Breast epithelium (tissue), 4 donors: Measurements from ENCODE around the gene GTF2H4. TPM values are rescaled to one million over a fixed set of nuclear protein-coding genes. Genes with fewer than 3 reads are reported as not detected.
"Not testable (repeated sequence)": the region's sequence is repeated elsewhere in the genome, so short reads cannot be mapped to it uniquely, and the experiment has no call there.

Experiments
- DNase-seq, 2 donors: peaks; one replicate each; pipeline ENCODE4 v3.0.0-alpha.2; 2019; ENCODE audit warnings: low spot score in 2 of 2
- H3K27ac ChIP-seq, 2 donors: fragments of 200-600 bp; sonication (generic) in 1 of 2; one replicate each; pipeline ENCODE4 v1.5.1; 2016 to 2019; ENCODE audit warnings: mild to moderate bottlenecking in 1 of 2
- H3K27me3 ChIP-seq, 2 donors: fragments of 200-600 bp; sonication (generic) in 1 of 2; one replicate each; pipeline versions ENCODE4 v1.5.1 to v1.6.0; 2017 to 2019; ENCODE audit warnings: control low read depth in 1 of 2, mild to moderate bottlenecking in 1 of 2
- H3K36me3 ChIP-seq: fragments of 200-600 bp; one replicate; pipeline ENCODE4 v1.5.1; 2019
- H3K4me1 ChIP-seq, 2 donors: fragments of 200-600 bp; sonication (generic); one replicate each; pipeline ENCODE4 v1.5.1; 2016 to 2019; ENCODE audit warnings: control low read depth in 1 of 2
- H3K4me3 ChIP-seq, 3 donors: fragments of 200-600 bp; sonication (generic); 1 replicate in 2 of 3; 2 replicates in 1 of 3; pipeline ENCODE4 v1.5.1; 2016 to 2019; ENCODE audit warnings: mild to moderate bottlenecking in 3 of 3, moderate library complexity in 2 of 3
- H3K9me3 ChIP-seq, 2 donors: fragments of 200-600 bp; sonication (generic) in 1 of 2; one replicate each; pipeline ENCODE4 v1.5.1; 2016 to 2019; ENCODE audit warnings: control low read depth in 1 of 2
- POLR2A ChIP-seq: fragments of 450-650 bp; IDR thresholded peaks from one replicate; pipeline ENCODE4 v1.6.1; 2016; ENCODE audit warnings: antibody characterized with exemption, mild to moderate bottlenecking, moderate library complexity
- POLR2AphosphoS5 ChIP-seq, 3 donors: sonication (generic); formaldehyde crosslinking; IDR thresholded peaks; one replicate each; pipeline ENCODE4 v1.6.1; 2017; ENCODE audit warnings: antibody characterized with exemption in 3 of 3
- intact Hi-C: fragments of 100-400 bp; cut with DNase I; formaldehyde crosslinking; loops from one replicate; pipeline ENCODE4 v1.15.1; 2023; ENCODE audit warnings: low total_unique reads
- total RNA-seq, 3 donors: library from RNA; depleted of rRNA; stranded (reverse); fragments of >200 nt; gene quantifications; one replicate each; pipeline ENCODE4 v1.1.0, GENCODE V29; 2016
- TF ChIP-seq, protein P1 (sequence below), 3 donors: fragments of 450-650 bp; IDR thresholded peaks; one replicate each; pipeline ENCODE4 v1.5.1; 2016 to 2017; ENCODE audit warnings: antibody characterized with exemption in 3 of 3, mild to moderate bottlenecking in 3 of 3, moderate library complexity in 3 of 3

The GTF2H4 gene
- total RNA-seq, 3 donors from 2014 or later = 10.4 to 13.4 (median 11.1) TPM

DNA sequence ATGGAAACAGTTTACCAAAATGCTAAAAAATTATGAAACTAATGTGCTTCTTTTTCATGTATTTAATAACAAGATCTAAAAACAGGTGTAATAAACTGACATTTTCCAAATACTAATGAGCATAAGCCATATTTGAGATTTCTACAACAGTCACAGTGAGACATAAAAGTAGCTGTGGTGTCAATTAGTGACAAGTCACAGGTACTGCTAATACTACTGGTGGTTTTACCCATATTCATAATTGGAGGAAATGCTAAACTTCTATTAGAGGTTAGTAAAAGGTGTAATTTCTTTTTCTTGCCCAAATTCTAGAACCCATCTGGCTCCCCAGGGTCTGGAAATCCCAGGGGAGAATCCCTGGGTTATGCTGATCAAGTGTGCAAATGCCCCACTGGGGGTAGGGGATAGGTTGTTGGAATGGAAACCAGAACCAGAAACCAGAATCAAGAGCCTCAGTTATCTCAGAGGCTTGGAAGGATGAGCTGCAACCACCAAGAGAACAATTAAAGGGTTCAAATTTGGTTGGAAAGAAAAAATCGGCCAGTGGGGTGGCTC, 7.1 kb upstream of the GTF2H4 start:
- Histone ChIP-seq H3K4me1 (no peaks in the 10 kb centered on the region), H3K9me3 (no peaks in the 10 kb centered on the region), H3K27ac (no peak overlapping the region), H3K27me3 (no peaks in the 10 kb centered on the region), H3K4me3 (no peak overlapping the region), H3K36me3 (no peaks in the 10 kb centered on the region)
- intact Hi-C loops = no loop called here
- no peak for DNase-seq
- no peak for TF ChIP-seq POLR2A
- TF ChIP-seq, protein P1, sequence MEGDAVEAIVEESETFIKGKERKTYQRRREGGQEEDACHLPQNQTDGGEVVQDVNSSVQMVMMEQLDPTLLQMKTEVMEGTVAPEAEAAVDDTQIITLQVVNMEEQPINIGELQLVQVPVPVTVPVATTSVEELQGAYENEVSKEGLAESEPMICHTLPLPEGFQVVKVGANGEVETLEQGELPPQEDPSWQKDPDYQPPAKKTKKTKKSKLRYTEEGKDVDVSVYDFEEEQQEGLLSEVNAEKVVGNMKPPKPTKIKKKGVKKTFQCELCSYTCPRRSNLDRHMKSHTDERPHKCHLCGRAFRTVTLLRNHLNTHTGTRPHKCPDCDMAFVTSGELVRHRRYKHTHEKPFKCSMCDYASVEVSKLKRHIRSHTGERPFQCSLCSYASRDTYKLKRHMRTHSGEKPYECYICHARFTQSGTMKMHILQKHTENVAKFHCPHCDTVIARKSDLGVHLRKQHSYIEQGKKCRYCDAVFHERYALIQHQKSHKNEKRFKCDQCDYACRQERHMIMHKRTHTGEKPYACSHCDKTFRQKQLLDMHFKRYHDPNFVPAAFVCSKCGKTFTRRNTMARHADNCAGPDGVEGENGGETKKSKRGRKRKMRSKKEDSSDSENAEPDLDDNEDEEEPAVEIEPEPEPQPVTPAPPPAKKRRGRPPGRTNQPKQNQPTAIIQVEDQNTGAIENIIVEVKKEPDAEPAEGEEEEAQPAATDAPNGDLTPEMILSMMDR (IDR thresholded peaks at IDR 0.05) = no peak
- no peak for TF ChIP-seq POLR2AphosphoS5 (IDR thresholded peaks at IDR 0.05)

DNA sequence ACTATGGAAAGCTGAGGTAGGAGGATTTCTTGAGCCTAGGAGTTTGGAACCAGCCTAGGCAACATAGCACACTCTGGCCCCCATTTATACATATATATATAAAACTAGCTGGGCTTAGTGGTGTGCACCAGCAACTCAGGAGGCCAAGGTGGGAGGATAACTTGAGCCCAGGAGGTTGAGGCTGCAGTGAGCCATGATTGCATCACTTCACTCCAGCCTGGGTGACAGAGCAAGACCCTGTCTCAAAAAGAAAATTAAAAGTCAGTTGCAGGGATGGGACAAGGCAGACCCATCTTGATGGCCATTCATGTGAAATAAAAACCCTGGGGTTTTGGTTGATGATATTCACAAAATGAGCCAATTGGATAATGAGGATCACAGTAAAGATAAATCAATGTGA, 6.6 kb upstream of the GTF2H4 start:
- H3K9me3 ChIP-seq = no peaks in the 10 kb centered on the region
- DNase-seq = no peak
- H3K27ac ChIP-seq = no peak overlapping the region
- TF ChIP-seq POLR2A (no peak), POLR2AphosphoS5 (IDR thresholded peaks at IDR 0.05) (no peak)
- TF ChIP-seq, protein P1 (IDR thresholded peaks at IDR 0.05) = no peak
- no peak overlapping the region for H3K4me3 ChIP-seq
- H3K36me3 ChIP-seq = no peaks in the 10 kb centered on the region
- no peaks in the 10 kb centered on the region for H3K4me1 ChIP-seq
- H3K27me3 ChIP-seq = no peaks in the 10 kb centered on the region
- intact Hi-C loops = no loop called here

DNA sequence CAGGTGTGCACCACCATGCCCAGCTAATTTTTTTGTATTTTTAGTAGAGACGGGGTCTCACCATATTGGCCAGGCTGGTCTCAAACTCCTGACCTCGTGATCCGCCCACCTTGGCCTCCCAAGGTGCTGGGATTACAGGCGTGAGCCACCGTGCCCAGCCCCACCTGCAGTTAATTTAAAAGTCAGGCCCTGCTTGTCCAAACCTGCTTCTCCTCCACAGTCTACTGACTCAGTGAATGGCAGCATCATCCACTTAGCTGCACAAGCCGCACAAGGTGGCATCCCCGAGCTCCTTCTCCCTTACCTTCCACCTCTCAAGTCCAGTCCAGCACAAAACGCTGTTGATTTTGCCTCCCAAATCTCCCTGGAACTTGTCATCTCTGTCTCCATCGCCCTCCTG, 5.8 kb upstream of the GTF2H4 start:
- H3K4me3 ChIP-seq, H3K4me1 ChIP-seq, DNase-seq, H3K36me3 ChIP-seq, intact Hi-C loops, H3K27ac ChIP-seq, H3K9me3 ChIP-seq, H3K27me3 ChIP-seq: not testable (repeated sequence)

DNA sequence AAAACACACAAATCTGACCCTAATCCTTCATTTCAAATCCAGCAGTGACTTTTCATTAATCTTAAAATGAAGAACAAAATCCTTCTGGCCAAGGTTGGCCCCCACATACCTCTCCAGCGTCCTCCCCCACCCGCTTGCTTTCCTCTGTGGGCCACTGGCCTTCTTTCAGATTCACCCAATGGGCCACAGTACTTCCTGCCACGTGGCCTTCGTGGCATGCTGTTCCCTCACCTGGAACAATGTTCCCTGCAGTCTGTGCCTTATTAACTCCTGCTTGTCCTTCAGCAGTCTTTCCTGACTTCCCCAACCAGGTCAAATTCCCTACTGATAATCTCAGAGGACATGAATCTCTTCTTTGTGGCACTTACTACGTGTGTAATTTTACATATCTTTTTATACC, 5.3 kb upstream of the GTF2H4 start:
- Histone ChIP-seq H3K9me3 (no peaks in the 10 kb centered on the region), H3K27me3 (no peaks in the 10 kb centered on the region), H3K4me3 (no peak overlapping the region), H3K4me1 (no peaks in the 10 kb centered on the region), H3K27ac (no peak overlapping the region), H3K36me3 (no peaks in the 10 kb centered on the region)
- no peak for DNase-seq
- intact Hi-C loops = no loop called here
- TF ChIP-seq POLR2AphosphoS5 (IDR thresholded peaks at IDR 0.05) (no peak), POLR2A (no peak)
- TF ChIP-seq, protein P1 (IDR thresholded peaks at IDR 0.05) = no peak

DNA sequence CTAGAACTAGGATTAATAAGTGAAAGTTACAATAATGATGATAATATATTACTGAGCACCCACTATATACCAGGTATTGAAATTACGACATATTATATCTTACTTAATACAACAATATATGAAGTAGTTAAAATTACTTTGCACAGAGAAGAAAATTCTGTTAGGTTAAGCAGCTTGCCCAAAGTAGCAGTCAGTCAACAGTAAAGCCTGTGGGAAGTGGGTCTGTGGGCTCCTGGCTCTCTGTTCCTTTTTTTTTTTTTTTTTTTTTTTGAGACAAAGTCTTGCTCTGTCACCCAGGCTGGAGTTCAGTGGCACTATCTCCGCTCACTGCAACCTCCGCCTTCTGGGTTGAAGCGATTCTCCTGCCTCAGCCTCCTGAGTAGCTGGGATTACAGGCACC, 4.8 kb upstream of the GTF2H4 start:
- DNase-seq = no peak
- intact Hi-C loops = no loop called here
- TF ChIP-seq POLR2AphosphoS5 (IDR thresholded peaks at IDR 0.05) (no peak), POLR2A (no peak)
- TF ChIP-seq, protein P1 (IDR thresholded peaks at IDR 0.05) = no peak
- H3K9me3 ChIP-seq = no peaks in the 10 kb centered on the region
- H3K27ac ChIP-seq = no peak overlapping the region
- no peak overlapping the region for H3K4me3 ChIP-seq
- no peaks in the 10 kb centered on the region for H3K4me1 ChIP-seq
- no peaks in the 10 kb centered on the region for H3K27me3 ChIP-seq
- no peaks in the 10 kb centered on the region for H3K36me3 ChIP-seq

DNA sequence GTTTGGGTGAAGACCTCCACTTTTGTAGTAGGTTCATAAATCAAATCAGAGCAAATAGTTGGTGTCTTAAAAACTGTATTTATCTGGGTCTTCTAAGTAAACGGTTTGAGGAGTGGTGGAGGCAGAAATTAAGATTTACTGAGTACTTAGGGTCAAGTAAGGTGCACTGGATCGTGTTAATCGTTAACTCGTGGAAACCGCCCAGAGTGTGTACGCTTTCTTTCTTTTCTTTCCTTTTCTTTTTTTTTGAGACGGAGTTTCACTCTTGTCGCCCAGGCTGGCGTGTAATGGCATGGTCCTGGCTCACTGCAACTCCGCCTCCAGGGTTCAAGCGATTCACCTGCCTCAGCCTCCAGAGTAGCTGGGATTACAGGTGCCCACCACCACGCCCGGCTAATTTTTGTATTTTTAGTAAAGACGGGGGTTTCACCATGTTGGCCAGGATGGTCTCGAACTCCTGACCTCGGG, 683 bp upstream of the GTF2H4 start:
- H3K4me3 ChIP-seq = peak overlapping the region; percentile 74 to 89 (median 83)
- H3K36me3 ChIP-seq, DNase-seq, H3K9me3 ChIP-seq, H3K4me1 ChIP-seq, H3K27me3 ChIP-seq, intact Hi-C loops: not testable (repeated sequence)
- peak overlapping the region; percentile 39 to 66 for H3K27ac ChIP-seq
